Hematopoietic multipotent progenitor cell treated with erythropoietin and hydrocortisone succinate and interleukin-3 and kit ligand, for 15 days (in vitro differentiated cells): ENCODE measurements around the gene CAMTA1.

Experiments used
- DNase-seq: peaks from one replicate; pipeline ENCODE4 v3.0.0-alpha.2; 2015; ENCODE audit warnings: low spot score

The CAMTA1 gene

GRCh38 chr1:7388141-7388487 lies 602.9 kb downstream of the CAMTA1 start:
- DNase-seq, result no peak

- DNase-seq, result no peak
These were observed 603.4 kb downstream of the CAMTA1 start for GRCh38 chr1:7388488-7389185.

DNA sequence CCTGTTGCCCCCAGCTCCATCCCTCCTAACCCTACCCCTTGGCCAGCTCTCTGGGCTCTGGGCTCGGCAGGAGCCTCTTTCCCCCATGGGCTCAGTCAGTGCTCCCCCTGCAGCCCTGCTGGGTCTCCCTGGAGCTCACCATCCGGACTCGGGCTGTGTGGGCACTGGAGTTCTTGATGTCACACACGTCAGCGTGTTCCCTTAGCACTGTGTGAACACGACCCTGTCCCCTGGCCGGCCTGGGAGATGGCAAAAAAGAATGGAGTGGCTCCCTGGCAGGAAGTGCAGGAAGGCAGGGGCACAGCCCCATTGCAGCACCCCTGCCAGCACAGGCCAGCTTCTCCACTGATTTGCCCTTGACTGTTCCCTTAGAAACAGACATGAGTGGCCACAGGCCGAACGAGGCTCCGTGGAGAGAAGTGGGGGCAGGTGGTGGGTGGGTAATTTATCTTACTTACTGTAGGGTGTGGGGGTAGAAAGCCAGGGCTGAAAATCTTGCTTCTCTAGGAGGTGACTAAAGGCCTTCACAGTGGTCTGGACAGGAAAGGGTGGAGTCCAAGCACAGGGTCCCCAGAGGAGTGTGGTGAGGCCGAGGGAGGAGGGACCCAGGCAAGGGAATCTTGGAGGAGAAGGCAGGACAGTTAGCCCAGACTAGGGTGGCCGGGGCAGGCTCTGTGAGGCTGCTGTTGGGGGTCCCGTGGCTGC lies 604.1 kb downstream of the CAMTA1 start:
- DNase-seq, result no peak

DNA sequence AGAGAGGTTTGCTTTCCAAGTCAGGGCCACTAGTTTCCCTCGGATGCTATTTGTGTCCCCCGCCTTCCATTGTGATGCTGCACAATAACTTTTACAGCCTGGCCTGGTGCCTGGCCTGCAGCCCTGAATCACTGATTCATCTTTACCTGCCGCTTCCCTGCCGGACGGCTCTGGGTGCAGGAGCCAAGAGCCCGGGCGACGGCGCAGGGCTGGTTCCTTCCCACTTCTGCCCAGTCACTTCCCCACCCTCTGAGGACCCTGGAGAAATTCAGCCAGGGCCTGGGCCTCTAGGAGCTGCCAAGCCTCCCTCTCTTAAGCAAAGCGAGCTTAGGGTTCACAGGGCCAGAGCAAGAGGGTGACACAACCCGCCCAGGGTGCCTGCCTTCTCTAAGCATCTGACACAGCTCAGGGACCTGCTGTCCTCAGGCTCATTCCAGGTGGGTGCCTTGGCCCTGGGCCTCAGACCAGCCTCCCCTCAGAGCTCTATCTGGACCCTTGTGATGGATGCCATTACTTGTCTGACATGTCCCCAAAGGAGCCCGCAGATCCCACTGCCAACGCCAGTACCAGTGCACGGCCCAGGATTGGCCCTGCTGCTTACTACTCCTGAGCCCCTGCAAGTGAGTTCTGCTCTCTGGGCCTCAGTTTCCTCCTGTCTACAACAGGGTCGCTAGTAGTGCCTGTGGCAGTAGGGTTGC lies 604.8 kb downstream of the CAMTA1 start:
- DNase-seq, result no peak

DNA sequence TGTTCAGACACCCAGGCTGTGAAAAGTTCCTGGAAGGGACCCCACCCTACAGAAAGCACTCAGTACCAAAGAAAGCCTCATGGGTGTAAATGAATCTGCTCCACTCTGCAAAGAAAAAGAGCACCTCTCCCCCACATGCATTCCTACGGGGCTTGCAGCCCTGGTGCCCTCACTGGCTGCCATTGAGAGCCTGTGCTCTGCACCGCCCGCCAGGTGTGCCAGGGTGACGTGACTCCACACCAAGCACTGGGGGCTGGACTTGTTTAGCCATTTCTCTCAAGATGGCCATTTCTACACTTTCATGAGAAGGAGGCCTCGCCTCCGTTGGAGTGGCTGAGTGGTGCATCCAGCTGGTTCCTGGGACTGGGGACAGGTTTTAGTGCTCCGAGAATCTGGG lies 605.3 kb downstream of the CAMTA1 start:
- no peak for DNase-seq

DNA sequence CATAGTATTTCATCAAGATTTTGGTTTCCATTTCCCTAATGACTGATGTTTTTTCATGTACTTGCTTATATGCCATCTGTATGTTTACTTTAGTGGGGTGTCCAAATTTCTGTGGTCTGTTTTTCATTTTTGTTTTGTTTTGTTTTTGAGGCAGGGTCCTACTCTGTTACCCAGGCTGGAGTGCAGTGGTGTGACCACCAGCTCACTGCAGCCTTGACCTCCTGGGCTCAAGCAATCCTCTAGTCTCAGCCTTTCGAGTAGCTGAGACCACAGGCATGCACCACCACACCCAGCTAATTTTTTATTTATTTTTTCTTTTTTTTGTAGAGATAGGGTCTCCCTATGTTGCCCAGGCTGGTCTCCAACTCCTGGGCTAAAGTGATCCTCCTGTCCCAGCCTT lies 607.9 kb downstream of the CAMTA1 start:
- no peak for DNase-seq

DNA sequence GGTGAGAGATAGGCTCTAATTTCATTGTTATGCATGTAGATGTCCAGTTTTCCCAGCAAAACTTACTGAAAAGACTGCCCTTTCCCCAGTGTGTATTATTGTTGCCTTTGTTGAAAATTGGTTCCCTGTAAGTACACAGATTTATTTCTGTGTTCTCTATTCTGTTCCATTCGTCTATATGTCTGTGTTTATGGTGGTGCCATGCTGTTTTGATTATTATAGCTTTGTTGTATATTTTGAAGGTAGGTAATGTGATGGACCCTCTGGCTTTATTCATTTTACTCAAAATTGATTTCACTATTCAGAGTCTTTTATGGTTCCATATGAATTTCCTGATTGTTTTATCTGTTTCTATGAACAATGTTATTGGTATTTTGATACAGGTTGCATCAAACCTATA lies 610.0 kb downstream of the CAMTA1 start:
- DNase-seq, result no peak

- DNase-seq, result no peak
These were observed 613.7 kb downstream of the CAMTA1 start for GRCh38 chr1:7398982-7399381.

- no peak for DNase-seq
These were observed 614.4 kb downstream of the CAMTA1 start for GRCh38 chr1:7399514-7400125.

DNA sequence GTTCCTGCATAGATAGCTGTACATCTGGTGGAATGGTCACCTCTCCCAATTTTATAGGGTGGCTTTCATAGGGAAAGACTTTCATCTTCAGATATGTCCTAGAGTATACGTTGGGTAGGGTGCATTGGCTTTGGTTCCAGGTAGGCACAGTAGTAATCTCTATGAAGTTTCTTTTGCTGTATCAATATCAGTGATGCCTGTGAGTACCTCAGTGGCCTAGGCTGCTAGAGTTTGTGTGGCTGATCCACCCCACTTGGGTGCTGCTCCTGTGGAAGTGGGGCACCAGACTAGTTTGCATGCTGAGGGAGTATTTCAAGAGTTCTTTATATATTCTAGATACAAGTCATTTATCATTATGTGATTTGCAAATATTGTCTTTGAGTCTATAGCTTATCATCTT lies 615.3 kb downstream of the CAMTA1 start:
- no peak for DNase-seq

GRCh38 chr1:7401814-7402547 lies 616.7 kb downstream of the CAMTA1 start:
- DNase-seq, result no peak

DNA sequence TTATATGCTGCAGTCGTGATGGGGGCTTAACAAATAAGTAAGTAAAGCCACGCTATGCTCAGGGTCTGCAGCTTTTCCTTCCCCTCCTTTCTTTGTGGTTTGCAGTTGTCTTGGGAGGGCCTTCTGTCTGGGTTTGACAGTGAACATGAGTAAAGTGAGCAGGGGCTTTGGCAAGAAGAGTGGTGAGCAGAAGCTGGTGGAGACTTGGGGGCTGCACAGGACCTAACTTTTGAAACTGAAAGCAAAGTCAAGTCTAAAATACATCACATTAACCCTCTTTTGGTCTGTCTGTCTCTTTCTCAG lies 617.2 kb downstream of the CAMTA1 start:
- DNase-seq, result no peak

DNA sequence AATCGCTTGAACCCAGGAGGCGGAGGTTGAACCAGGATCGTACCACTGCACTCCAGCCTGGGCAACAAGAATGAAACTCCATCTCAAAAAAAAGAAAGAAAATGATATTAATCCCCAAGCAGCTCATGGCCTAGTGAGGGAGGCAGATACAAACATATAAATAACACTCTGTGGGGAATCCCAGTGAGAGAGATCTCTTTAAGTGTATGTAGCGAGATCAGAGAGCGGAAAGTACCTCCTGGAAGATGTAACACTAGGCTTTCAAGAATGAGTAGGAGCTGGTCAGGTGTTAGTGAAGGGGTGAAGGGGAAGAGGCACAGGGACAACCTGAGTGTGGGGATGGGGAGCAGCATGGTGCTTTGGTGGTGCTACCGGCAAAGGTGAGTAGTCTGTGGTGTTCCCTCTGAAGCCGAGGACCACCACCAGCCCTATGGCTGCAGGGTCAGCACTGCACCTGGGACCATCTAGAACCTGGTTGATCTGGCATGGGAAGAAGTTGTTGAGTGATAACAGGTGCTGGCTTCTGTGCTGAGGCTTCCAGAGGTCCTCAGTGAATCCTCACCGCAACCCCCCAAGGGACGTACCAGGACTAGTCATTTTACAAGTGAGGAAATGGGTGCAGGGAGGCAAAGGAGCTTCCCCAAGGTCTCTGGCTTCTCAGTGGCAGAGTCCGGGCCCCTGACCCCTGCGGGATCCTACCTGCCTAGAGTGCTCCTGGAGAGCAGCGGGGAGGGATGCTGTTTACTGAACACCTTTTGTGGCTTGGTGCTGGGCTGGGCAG lies 618.2 kb downstream of the CAMTA1 start:
- no peak for DNase-seq

GRCh38 chr1:7404046-7404742 lies 618.9 kb downstream of the CAMTA1 start:
- DNase-seq, result no peak

- DNase-seq, result no peak
These were observed 620.7 kb downstream of the CAMTA1 start for GRCh38 chr1:7405844-7406500.

GRCh38 chr1:7406641-7407543 lies 621.6 kb downstream of the CAMTA1 start:
- no peak for DNase-seq

GRCh38 chr1:7407544-7407895 lies 622.3 kb downstream of the CAMTA1 start:
- DNase-seq, result no peak

DNA sequence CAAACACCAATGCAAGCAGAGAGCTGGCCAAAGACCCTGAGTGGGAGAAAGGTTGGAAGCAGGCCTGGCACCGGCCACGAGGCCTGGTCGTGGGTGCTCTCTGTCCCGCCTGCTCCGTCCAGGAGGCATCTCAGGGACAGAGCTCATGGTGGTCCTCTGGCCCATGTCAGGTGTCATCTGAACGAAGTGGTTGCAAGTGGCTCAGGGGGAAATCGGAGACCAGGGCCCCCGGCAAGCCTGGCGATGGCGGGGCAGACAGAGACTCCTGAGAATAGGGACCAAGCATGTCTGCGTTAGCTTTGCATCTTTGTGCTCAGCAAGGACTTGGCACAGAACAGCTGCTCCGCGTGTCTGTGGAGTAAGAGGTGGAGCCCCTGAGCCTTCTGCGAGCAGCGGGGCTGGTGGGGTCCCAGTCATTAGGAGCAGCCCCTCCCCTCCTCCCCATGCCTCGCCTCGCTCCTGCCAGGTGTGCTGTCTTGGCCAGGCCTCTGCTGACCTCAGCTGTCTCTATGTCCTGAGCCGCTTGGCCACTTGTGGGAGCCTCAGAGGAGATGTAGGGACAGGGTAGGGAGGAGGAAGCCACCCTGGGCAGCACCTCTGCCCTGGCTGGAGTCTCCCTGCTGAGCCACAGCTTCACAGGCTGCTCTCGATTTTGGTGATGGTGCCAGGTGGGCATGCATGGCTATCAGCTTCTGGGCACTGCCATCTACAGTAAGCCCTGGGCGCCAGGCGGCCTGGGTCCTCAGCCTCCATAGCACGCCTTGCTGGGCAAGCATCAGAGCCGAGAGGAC lies 622.9 kb downstream of the CAMTA1 start:
- DNase-seq, result no peak

DNA sequence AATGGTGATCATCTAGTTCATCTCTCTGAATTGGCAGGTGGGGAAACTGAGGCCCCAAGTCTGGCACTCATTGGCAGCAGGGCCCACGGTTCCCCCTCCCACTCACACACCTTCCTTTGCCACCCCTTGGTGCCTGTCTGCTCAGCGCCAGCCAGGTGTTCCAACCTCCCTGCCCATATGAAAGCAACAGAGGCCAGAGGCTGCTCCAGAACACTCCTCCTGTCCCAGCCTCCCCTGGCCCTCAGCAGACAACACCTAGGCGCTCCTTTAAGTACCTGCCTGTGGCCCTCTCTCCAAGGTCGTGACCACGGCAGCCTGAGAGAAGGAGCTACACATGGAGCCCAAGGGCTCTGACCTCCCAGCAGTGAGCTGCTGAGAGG lies 623.5 kb downstream of the CAMTA1 start:
- DNase-seq, result no peak
